Trophoblast cell (in vitro differentiated cells and primary cell): ENCODE measurements around the gene NEU3.
A peak's percentile ranks its signal among the peaks of the same experiment; 100 is the strongest.

ENCODE experiments used
- DNase-seq, 2 donors: peaks; one replicate each; pipeline ENCODE4 v3.0.0-alpha.2; 2016
- H2AFZ ChIP-seq: 2 replicates; pipeline ENCODE4 v1.6.1; 2013; ENCODE audit warnings: low read length, moderate library complexity, mild to moderate bottlenecking; ENCODE audit not compliant: insufficient read depth, poor library complexity
- H2AK5ac ChIP-seq: 2 replicates; pipeline ENCODE4 v1.6.1; 2013; ENCODE audit warnings: mild to moderate bottlenecking, low read length
- H2BK120ac ChIP-seq: 2 replicates; pipeline ENCODE4 v1.6.1; 2013; ENCODE audit warnings: low read length, mild to moderate bottlenecking, moderate library complexity; ENCODE audit not compliant: insufficient read depth, poor library complexity
- H2BK12ac ChIP-seq: 2 replicates; pipeline ENCODE4 v1.6.1; 2013; ENCODE audit warnings: mild to moderate bottlenecking, low read length, moderate library complexity
- H2BK5ac ChIP-seq: 2 replicates; pipeline ENCODE4 v1.6.1; 2013; ENCODE audit warnings: low read length, low read depth, moderate library complexity, mild to moderate bottlenecking; ENCODE audit not compliant: poor library complexity
- H3K14ac ChIP-seq: 2 replicates; pipeline ENCODE4 v1.6.1; 2013; ENCODE audit warnings: mild to moderate bottlenecking, low read length
- H3K18ac ChIP-seq: 2 replicates; pipeline ENCODE4 v1.6.1; 2013; ENCODE audit warnings: mild to moderate bottlenecking, low read length
- H3K23ac ChIP-seq: 2 replicates; pipeline ENCODE4 v1.6.1; 2013; ENCODE audit warnings: low read length
- H3K27ac ChIP-seq: 2 replicates; pipeline ENCODE4 v1.5.1; 2013; ENCODE audit warnings: low read depth, mild to moderate bottlenecking, inconsistent platforms, low read length, moderate library complexity
- H3K27me3 ChIP-seq: 2 replicates; pipeline ENCODE4 v1.6.1; 2013; ENCODE audit warnings: inconsistent platforms, mild to moderate bottlenecking, low read length, moderate library complexity; ENCODE audit not compliant: insufficient read depth
- H3K36me3 ChIP-seq, 2 experiments: 1 replicate in 1 of 2; 2 replicates in 1 of 2; pipeline ENCODE4 v1.6.1; 2013; ENCODE audit warnings: low read length in 2 of 2, mild to moderate bottlenecking in 2 of 2, moderate library complexity in 1 of 2; ENCODE audit not compliant: insufficient read depth in 2 of 2, control insufficient read depth in 1 of 2
- H3K4ac ChIP-seq: 2 replicates; pipeline ENCODE4 v1.6.1; 2013; ENCODE audit warnings: low read depth, mild to moderate bottlenecking, low read length, moderate library complexity
- H3K4me1 ChIP-seq, 2 experiments: 1 replicate in 1 of 2; 2 replicates in 1 of 2; pipeline ENCODE4 v1.6.1; 2013; ENCODE audit warnings: low read length in 2 of 2, mild to moderate bottlenecking in 2 of 2, moderate library complexity in 1 of 2; ENCODE audit not compliant: insufficient read depth in 2 of 2, control insufficient read depth in 1 of 2
- H3K4me2 ChIP-seq: 2 replicates; pipeline ENCODE4 v1.6.1; 2013; ENCODE audit warnings: inconsistent platforms, mild to moderate bottlenecking, low read length, moderate library complexity
- H3K4me3 ChIP-seq: 2 replicates; pipeline ENCODE4 v1.5.1; 2013; ENCODE audit warnings: mild to moderate bottlenecking, low read depth, low read length, inconsistent platforms
- H3K79me1 ChIP-seq: one replicate; pipeline ENCODE4 v1.6.1; 2013; ENCODE audit warnings: low read length
- H3K79me2 ChIP-seq: 2 replicates; pipeline ENCODE4 v1.6.1; 2013; ENCODE audit warnings: low read length, mild to moderate bottlenecking; ENCODE audit not compliant: control insufficient read depth, insufficient read depth, poor library complexity
- H3K9ac ChIP-seq: 2 replicates; pipeline ENCODE4 v1.6.1; 2013; ENCODE audit warnings: mild to moderate bottlenecking, low read length
- H3K9me3 ChIP-seq: 2 replicates; pipeline ENCODE4 v1.6.1; 2013; ENCODE audit warnings: low read depth, mild to moderate bottlenecking, control low read depth, inconsistent platforms, low read length; ENCODE audit not compliant: insufficient read depth
- H4K12ac ChIP-seq: 2 replicates; pipeline ENCODE4 v1.6.1; 2013; ENCODE audit warnings: low read depth, mild to moderate bottlenecking, low read length, moderate library complexity
- H4K8ac ChIP-seq: 2 replicates; pipeline ENCODE4 v1.6.1; 2013; ENCODE audit warnings: low read depth, mild to moderate bottlenecking, low read length, moderate library complexity
- H4K91ac ChIP-seq: one replicate; pipeline ENCODE4 v1.6.1; 2013; ENCODE audit warnings: low read depth, mild to moderate bottlenecking, low read length, moderate library complexity
- WGBS: extraction: QIAGEN DNeasy Blood & Tissue Kit; methylation state at CpG from one replicate; pipeline ENCODE4 v1.1.7; 2013; ENCODE audit warnings: missing lambda C conversion rate; ENCODE audit not compliant: insufficient read length, insufficient coverage; ENCODE audit errors: extremely low coverage; 5-methylcytosine and 5-hydroxymethylcytosine counted together

The NEU3 gene

DNA sequence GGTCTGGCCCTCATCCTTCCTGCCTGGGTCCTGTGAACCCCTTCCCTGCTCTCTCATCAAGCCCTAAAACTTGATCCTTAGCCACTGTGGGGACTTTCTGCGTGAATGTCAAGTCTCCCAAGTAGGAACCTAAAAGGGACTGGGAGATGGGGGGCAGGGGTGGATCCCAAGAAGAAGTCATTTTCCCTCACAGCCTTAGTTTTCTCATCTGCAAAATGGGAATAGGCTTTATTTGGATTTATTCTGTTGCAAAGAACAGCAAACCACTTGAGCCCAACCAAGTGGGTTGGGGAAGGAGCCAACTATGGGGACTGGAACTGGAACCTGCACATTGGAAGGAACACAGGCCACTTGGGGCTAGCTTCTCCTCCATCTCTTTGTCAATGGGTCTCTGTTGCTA lies 36.8 kb downstream of the NEU3 start:
- Histone ChIP-seq H3K79me1 (no peaks in the 10 kb centered on the region), H3K4ac (no peak overlapping the region), H3K4me3 (no peak overlapping the region), H2BK120ac (no peak overlapping the region), H2AFZ (no peak overlapping the region), H4K8ac (no peak overlapping the region), H3K4me2 (no peak overlapping the region), H3K14ac (no peak overlapping the region), H2AK5ac (no peak overlapping the region), H3K23ac (no peak overlapping the region), H4K12ac (no peak overlapping the region), H3K79me2 (no peaks in the 10 kb centered on the region), H4K91ac (no peak overlapping the region), H3K36me3 (no peaks in the 10 kb centered on the region), H3K27ac (no peak overlapping the region), H3K9ac (no peak overlapping the region), H2BK5ac (no peak overlapping the region), H3K9me3 (no peaks in the 10 kb centered on the region), H2BK12ac (no peak overlapping the region), H3K18ac (no peak overlapping the region), H3K27me3 (no peaks in the 10 kb centered on the region), H3K4me1 (peaks cover 10% of the 10 kb centered on the region in 2 experiments)
- no peak for DNase-seq
- WGBS, result no CpG with 5 or more reads among the region's 1 CpG

DNA sequence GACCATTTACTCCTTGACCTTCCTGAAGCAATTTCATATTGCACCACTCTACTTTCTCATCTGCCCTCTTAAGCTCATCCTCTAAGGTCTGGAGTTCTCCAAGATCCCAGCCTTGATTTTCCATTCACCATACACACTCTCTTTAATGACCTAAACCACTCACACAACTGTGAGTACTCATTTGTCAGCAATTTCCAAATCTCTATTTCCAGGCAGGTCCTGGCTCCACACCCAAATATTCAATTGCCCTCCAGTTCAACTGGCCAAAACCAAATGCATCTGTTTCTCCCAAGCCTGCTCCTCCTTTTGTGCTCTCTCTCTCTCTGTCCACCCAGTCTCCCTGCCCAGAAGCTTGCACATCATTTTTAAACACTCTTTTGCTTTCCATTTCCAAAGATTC lies 39.6 kb downstream of the NEU3 start:
- no peak overlapping the region for H2AK5ac ChIP-seq
- no peaks in the 10 kb centered on the region for H3K79me2 ChIP-seq
- no peak overlapping the region for H3K4me3 ChIP-seq
- no peak overlapping the region for H3K4ac ChIP-seq
- H3K23ac ChIP-seq, result no peak overlapping the region
- no peak for DNase-seq
- no peak overlapping the region for H2AFZ ChIP-seq
- H3K79me1 ChIP-seq, result peaks cover 8% of the 10 kb centered on the region
- no peaks in the 10 kb centered on the region for H3K27me3 ChIP-seq
- no peaks in the 10 kb centered on the region for H3K9me3 ChIP-seq
- H2BK5ac ChIP-seq, result no peak overlapping the region
- H3K9ac ChIP-seq, result no peak overlapping the region
- no peak overlapping the region for H3K14ac ChIP-seq
- H2BK12ac ChIP-seq, result no peak overlapping the region
- no peak overlapping the region for H3K18ac ChIP-seq
- H4K8ac ChIP-seq, result no peak overlapping the region
- no peak overlapping the region for H4K91ac ChIP-seq
- no peak overlapping the region for H3K27ac ChIP-seq
- H3K4me1 ChIP-seq, result peaks cover 15% of the 10 kb centered on the region in 2 experiments
- no peak overlapping the region for H4K12ac ChIP-seq
- no peaks in the 10 kb centered on the region for H3K36me3 ChIP-seq
- no peak overlapping the region for H2BK120ac ChIP-seq
- H3K4me2 ChIP-seq, result no peak overlapping the region

- Histone ChIP-seq H2BK120ac (no peak overlapping the region), H2AK5ac (no peak overlapping the region), H3K36me3 (no peaks in the 10 kb centered on the region), H2BK5ac (no peak overlapping the region), H3K4ac (no peak overlapping the region), H2BK12ac (no peak overlapping the region), H3K18ac (no peak overlapping the region), H4K8ac (no peak overlapping the region), H4K12ac (no peak overlapping the region), H3K27ac (no peak overlapping the region), H2AFZ (no peak overlapping the region), H4K91ac (no peak overlapping the region), H3K27me3 (no peaks in the 10 kb centered on the region), H3K14ac (no peak overlapping the region), H3K4me3 (no peak overlapping the region), H3K9ac (no peak overlapping the region), H3K79me2 (no peaks in the 10 kb centered on the region), H3K4me2 (no peak overlapping the region), H3K4me1 (peaks cover 11 to 12% of the 10 kb centered on the region in 2 experiments), H3K9me3 (no peaks in the 10 kb centered on the region), H3K23ac (no peak overlapping the region), H3K79me1 (peaks cover 8% of the 10 kb centered on the region)
- no peak for DNase-seq
- WGBS, result no CpG with 5 or more reads among the region's 2 CpGs
Observed at GRCh38 chr11:75028724-75029123, 40.0 kb downstream of the NEU3 start.

GRCh38 chr11:75029836-75030631 lies 41.3 kb downstream of the NEU3 start:
- Histone ChIP-seq H3K14ac (no peak overlapping the region), H2BK12ac (no peak overlapping the region), H2BK5ac (no peak overlapping the region), H3K79me1 (peaks cover 8% of the 10 kb centered on the region), H3K9ac (no peak overlapping the region), H3K27me3 (no peaks in the 10 kb centered on the region), H3K79me2 (no peaks in the 10 kb centered on the region), H3K36me3 (no peaks in the 10 kb centered on the region), H3K18ac (no peak overlapping the region), H3K4me1 (peaks cover 8% of the 10 kb centered on the region in 2 experiments), H2BK120ac (no peak overlapping the region), H2AFZ (no peak overlapping the region), H3K4me3 (no peak overlapping the region), H3K9me3 (no peaks in the 10 kb centered on the region), H3K4me2 (no peak overlapping the region), H3K4ac (no peak overlapping the region), H3K23ac (no peak overlapping the region), H2AK5ac (no peak overlapping the region), H4K91ac (peak overlapping the region; percentile 52), H3K27ac (no peak overlapping the region), H4K8ac (peak overlapping the region; percentile 2), H4K12ac (no peak overlapping the region)
- no peak for DNase-seq
- WGBS, result no CpG with 5 or more reads among the region's 6 CpGs
